ENCODE results near the gene DNAJC30. TPM values are rescaled to one million over a fixed set of nuclear protein-coding genes. Genes with fewer than 3 reads are reported as not detected.
"Not testable (repeated sequence)": the region's sequence is repeated elsewhere in the genome, so short reads cannot be mapped to it uniquely, and the experiment has no call there.

The DNAJC30 gene
- polyA plus RNA-seq, 2 donors, result 3.9 to 6.1 TPM

DNA sequence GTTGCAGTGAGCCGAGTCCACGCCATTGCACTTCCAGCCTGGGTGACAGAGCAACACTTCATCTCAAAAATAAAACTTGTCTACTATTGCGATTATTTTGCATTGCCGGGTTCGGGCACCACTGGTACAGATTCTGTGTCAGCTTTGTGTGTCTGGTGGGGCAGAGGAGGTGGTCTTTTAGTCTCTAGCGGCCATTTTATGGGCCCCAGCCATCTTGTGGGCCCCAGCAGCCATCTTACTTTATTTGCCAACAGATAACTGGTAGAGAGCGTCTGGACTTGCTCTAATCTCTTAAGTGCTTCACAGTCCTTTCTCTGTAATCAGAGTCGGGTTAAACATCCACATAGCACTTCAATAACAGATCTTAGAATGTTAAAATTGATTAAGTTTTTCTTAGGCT lies 5.0 kb upstream of the DNAJC30 start:
- WGBS, 2 donors, result 91 to 94% methylated on average over 8 of the region's 8 CpGs
- H3K4me1 ChIP-seq (ENCODE audit: control insufficient read depth in 2 of 2, insufficient read depth in 2 of 2, low read length in 1 of 2), result peaks cover 2 to 4% of the 10 kb centered on the region in 2 donors
- no peaks in the 10 kb centered on the region for H3K27me3 ChIP-seq (ENCODE audit: control insufficient read depth in 1 of 2, insufficient read depth in 2 of 2, low read length in 2 of 2)
- peaks cover 7 to 21% of the 10 kb centered on the region in 2 donors for H3K36me3 ChIP-seq (ENCODE audit: control insufficient read depth in 2 of 2, insufficient read depth in 2 of 2, low read length in 1 of 2)
- no peak overlapping the region for H3K27ac ChIP-seq (ENCODE audit: low read depth in 2 of 2, low read length in 1 of 2)
- no peak overlapping the region for H3K4me3 ChIP-seq (ENCODE audit: low read depth in 1 of 2, low read length in 2 of 2)
- H3K9me3 ChIP-seq (ENCODE audit: control insufficient read depth in 2 of 2, insufficient read depth in 1 of 2, low read depth in 1 of 2, low read length in 1 of 2), result no peaks in the 10 kb centered on the region

DNA sequence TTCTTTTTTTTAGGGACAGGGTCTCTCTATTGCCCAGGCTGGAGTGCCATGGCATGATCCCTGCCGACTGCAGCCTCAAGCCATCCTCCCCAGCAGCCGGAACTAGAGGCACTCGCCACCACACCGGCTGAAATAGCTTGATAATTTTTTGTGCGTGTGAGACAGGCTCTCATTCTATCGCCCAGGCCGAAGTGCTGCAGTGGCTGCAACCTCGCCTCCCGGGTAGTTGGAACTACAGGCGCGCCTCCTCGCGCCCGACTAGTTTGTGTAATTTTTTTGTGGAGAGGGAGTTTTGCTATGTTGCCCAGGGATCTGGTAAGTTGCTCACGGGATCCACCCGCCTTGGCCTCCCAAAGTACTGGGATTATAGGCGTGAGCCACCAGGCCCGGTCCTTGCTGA lies 2.1 kb upstream of the DNAJC30 start:
- no peaks in the 10 kb centered on the region for H3K27me3 ChIP-seq (ENCODE audit: control insufficient read depth in 1 of 2, insufficient read depth in 2 of 2, low read length in 2 of 2)
- 95 to 97% methylated on average over 18 of the region's 18 CpGs for WGBS, 2 donors
- no peaks in the 10 kb centered on the region for H3K9me3 ChIP-seq (ENCODE audit: control insufficient read depth in 2 of 2, insufficient read depth in 1 of 2, low read depth in 1 of 2, low read length in 1 of 2)
- no peak overlapping the region for H3K27ac ChIP-seq (ENCODE audit: low read depth in 2 of 2, low read length in 1 of 2)
- H3K4me3 ChIP-seq (ENCODE audit: low read depth in 1 of 2, low read length in 2 of 2), result no peak overlapping the region
- peaks cover 3 to 12% of the 10 kb centered on the region in 2 donors for H3K36me3 ChIP-seq (ENCODE audit: control insufficient read depth in 2 of 2, insufficient read depth in 2 of 2, low read length in 1 of 2)
- peaks cover 4 to 8% of the 10 kb centered on the region in 2 donors for H3K4me1 ChIP-seq (ENCODE audit: control insufficient read depth in 2 of 2, insufficient read depth in 2 of 2, low read length in 1 of 2)

GRCh38 chr7:73683788-73684693 lies 788 bp upstream of the DNAJC30 start:
- peaks cover 3 to 10% of the 10 kb centered on the region in 2 donors for H3K36me3 ChIP-seq (ENCODE audit: control insufficient read depth in 2 of 2, insufficient read depth in 2 of 2, low read length in 1 of 2)
- H3K27ac ChIP-seq (ENCODE audit: low read depth in 2 of 2, low read length in 1 of 2), result peak overlapping the region; percentile 68 to 74
- peak overlapping the region; percentile 66 to 79 for H3K4me3 ChIP-seq (ENCODE audit: low read depth in 1 of 2, low read length in 2 of 2)
- H3K4me1 ChIP-seq (ENCODE audit: control insufficient read depth in 2 of 2, insufficient read depth in 2 of 2, low read length in 1 of 2), result peaks cover 4 to 8% of the 10 kb centered on the region in 2 donors
- no peaks in the 10 kb centered on the region for H3K9me3 ChIP-seq (ENCODE audit: control insufficient read depth in 2 of 2, insufficient read depth in 1 of 2, low read depth in 1 of 2, low read length in 1 of 2)
- no peaks in the 10 kb centered on the region for H3K27me3 ChIP-seq (ENCODE audit: control insufficient read depth in 1 of 2, insufficient read depth in 2 of 2, low read length in 2 of 2)
- WGBS, 2 donors, result 21 to 26% methylated on average over 55 to 58 of the region's 58 CpGs

GRCh38 chr7:73682745-73683055 lies 553 bp downstream of the DNAJC30 start:
- 1% methylated on average over 33 of the region's 33 CpGs for WGBS, 2 donors
- Histone ChIP-seq H3K27me3 (ENCODE audit: control insufficient read depth in 1 of 2, insufficient read depth in 2 of 2, low read length in 2 of 2) (no peaks in the 10 kb centered on the region), H3K4me1 (ENCODE audit: control insufficient read depth in 2 of 2, insufficient read depth in 2 of 2, low read length in 1 of 2) (peaks cover 4 to 8% of the 10 kb centered on the region in 2 donors), H3K4me3 (ENCODE audit: low read depth in 1 of 2, low read length in 2 of 2) (peak overlapping the region; percentile 66 to 86), H3K9me3 (ENCODE audit: control insufficient read depth in 2 of 2, insufficient read depth in 1 of 2, low read depth in 1 of 2, low read length in 1 of 2) (peaks cover 0 to 3% of the 10 kb centered on the region in 2 donors), H3K36me3 (ENCODE audit: control insufficient read depth in 2 of 2, insufficient read depth in 2 of 2, low read length in 1 of 2) (peaks cover 3 to 5% of the 10 kb centered on the region in 2 donors), H3K27ac (ENCODE audit: low read depth in 2 of 2, low read length in 1 of 2) (peak overlapping the region; percentile 83 to 84)

DNA sequence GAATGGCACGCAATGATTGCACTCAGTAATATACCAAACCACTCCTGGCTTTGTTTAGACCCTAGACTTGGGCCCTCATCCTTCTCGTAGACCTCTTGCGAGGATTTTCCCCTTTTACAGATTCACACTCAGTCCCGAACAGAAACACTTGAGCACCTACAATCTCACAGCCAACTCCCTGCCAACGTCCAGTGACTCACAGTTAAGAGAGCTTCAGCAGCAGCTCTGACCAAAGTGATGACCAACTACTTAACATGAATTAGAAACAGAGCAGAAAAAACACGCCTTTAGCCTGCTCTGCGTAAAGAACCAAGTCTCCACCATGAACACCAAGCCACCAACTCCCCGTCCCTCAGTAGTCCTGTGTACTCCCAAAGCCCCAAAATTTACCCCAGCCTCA lies 2.2 kb downstream of the DNAJC30 start:
- H3K36me3 ChIP-seq (ENCODE audit: control insufficient read depth in 2 of 2, insufficient read depth in 2 of 2, low read length in 1 of 2), result no peaks in the 10 kb centered on the region
- H3K27me3 ChIP-seq (ENCODE audit: control insufficient read depth in 1 of 2, insufficient read depth in 2 of 2, low read length in 2 of 2), result no peaks in the 10 kb centered on the region
- 76 to 77% methylated on average over 8 of the region's 8 CpGs for WGBS, 2 donors
- no peak overlapping the region for H3K4me3 ChIP-seq (ENCODE audit: low read depth in 1 of 2, low read length in 2 of 2)
- no peak overlapping the region for H3K27ac ChIP-seq (ENCODE audit: low read depth in 2 of 2, low read length in 1 of 2)
- peaks cover 4 to 8% of the 10 kb centered on the region in 2 donors for H3K4me1 ChIP-seq (ENCODE audit: control insufficient read depth in 2 of 2, insufficient read depth in 2 of 2, low read length in 1 of 2)
- H3K9me3 ChIP-seq (ENCODE audit: control insufficient read depth in 2 of 2, insufficient read depth in 1 of 2, low read depth in 1 of 2, low read length in 1 of 2), result peaks cover 0 to 3% of the 10 kb centered on the region in 2 donors

DNA sequence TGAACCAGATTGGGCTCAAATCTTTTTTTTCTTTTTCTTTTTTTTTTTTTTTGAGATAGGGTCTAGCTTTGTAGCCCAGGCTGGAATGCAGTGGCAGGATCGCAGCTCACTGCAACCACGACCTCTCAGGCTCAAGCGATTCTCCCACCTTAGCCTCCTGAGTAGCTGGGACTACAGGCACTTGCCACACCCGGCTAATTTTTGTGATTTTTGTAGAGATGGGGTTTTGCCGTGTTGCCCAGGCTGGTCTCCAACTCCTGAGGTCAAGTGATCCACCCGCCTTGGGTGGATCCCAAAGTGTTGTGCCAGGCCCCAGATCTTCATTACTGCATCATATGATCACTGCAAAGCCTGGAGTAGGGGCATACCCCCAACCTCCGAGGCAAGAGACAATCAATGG lies 2.8 kb downstream of the DNAJC30 start:
- Histone ChIP-seq H3K9me3 (ENCODE audit: control insufficient read depth in 2 of 2, insufficient read depth in 1 of 2, low read depth in 1 of 2, low read length in 1 of 2) (peaks cover 0 to 3% of the 10 kb centered on the region in 2 donors), H3K4me3 (ENCODE audit: low read depth in 1 of 2, low read length in 2 of 2) (no peak overlapping the region), H3K27ac (ENCODE audit: low read depth in 2 of 2, low read length in 1 of 2) (no peak overlapping the region), H3K4me1 (ENCODE audit: control insufficient read depth in 2 of 2, insufficient read depth in 2 of 2, low read length in 1 of 2) (peaks cover 4 to 8% of the 10 kb centered on the region in 2 donors), H3K36me3 (ENCODE audit: control insufficient read depth in 2 of 2, insufficient read depth in 2 of 2, low read length in 1 of 2) (no peaks in the 10 kb centered on the region), H3K27me3 (ENCODE audit: control insufficient read depth in 1 of 2, insufficient read depth in 2 of 2, low read length in 2 of 2) (no peaks in the 10 kb centered on the region)
- WGBS, 2 donors, result 75 to 82% methylated on average over 7 of the region's 7 CpGs

DNA sequence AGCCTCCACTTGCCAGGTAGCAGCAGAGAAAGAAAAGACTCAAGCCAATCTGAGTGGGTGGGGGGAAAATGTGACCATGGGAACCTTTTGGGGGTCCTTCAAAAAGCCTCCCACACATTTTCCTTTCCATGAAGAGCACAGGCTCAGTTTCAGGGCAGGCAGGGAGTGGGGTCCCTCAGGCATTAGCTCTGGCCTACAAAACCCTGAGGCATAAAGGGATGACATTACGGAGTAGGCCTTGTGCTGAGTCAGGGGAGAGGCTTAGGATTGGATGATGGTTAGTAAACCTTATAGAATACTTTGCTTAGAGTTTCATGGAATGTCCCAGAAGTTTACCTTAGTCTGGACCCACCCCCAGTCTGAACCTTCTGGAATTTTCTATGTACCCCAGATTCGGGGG lies 3.5 kb downstream of the DNAJC30 start:
- 88 to 95% methylated on average over 2 of the region's 2 CpGs for WGBS, 2 donors
- Histone ChIP-seq H3K4me3 (ENCODE audit: low read depth in 1 of 2, low read length in 2 of 2) (no peak overlapping the region), H3K27me3 (ENCODE audit: control insufficient read depth in 1 of 2, insufficient read depth in 2 of 2, low read length in 2 of 2) (no peaks in the 10 kb centered on the region), H3K36me3 (ENCODE audit: control insufficient read depth in 2 of 2, insufficient read depth in 2 of 2, low read length in 1 of 2) (no peaks in the 10 kb centered on the region), H3K27ac (ENCODE audit: low read depth in 2 of 2, low read length in 1 of 2) (no peak overlapping the region), H3K4me1 (ENCODE audit: control insufficient read depth in 2 of 2, insufficient read depth in 2 of 2, low read length in 1 of 2) (peaks cover 4 to 8% of the 10 kb centered on the region in 2 donors), H3K9me3 (ENCODE audit: control insufficient read depth in 2 of 2, insufficient read depth in 1 of 2, low read depth in 1 of 2, low read length in 1 of 2) (peaks cover 0 to 3% of the 10 kb centered on the region in 2 donors)

- H3K27me3 ChIP-seq (ENCODE audit: control insufficient read depth in 1 of 2, insufficient read depth in 2 of 2, low read length in 2 of 2), result no peaks in the 10 kb centered on the region
- no peaks in the 10 kb centered on the region for H3K36me3 ChIP-seq (ENCODE audit: control insufficient read depth in 2 of 2, insufficient read depth in 2 of 2, low read length in 1 of 2)
- no peak overlapping the region for H3K4me3 ChIP-seq (ENCODE audit: low read depth in 1 of 2, low read length in 2 of 2)
- WGBS, 2 donors, result 81 to 85% methylated on average over 6 of the region's 6 CpGs
- no peak overlapping the region for H3K27ac ChIP-seq (ENCODE audit: low read depth in 2 of 2, low read length in 1 of 2)
- H3K9me3 ChIP-seq (ENCODE audit: control insufficient read depth in 2 of 2, insufficient read depth in 1 of 2, low read depth in 1 of 2, low read length in 1 of 2), result peaks cover 0 to 3% of the 10 kb centered on the region in 2 donors
- peaks cover 0 to 6% of the 10 kb centered on the region in 2 donors for H3K4me1 ChIP-seq (ENCODE audit: control insufficient read depth in 2 of 2, insufficient read depth in 2 of 2, low read length in 1 of 2)
These were observed 4.4 kb downstream of the DNAJC30 start for GRCh38 chr7:73678862-73679261.

- WGBS, 2 donors, result 67 to 82% methylated on average over 9 of the region's 9 CpGs
- H3K4me3 ChIP-seq (ENCODE audit: low read depth in 1 of 2, low read length in 2 of 2); H3K9me3 ChIP-seq (ENCODE audit: control insufficient read depth in 2 of 2, insufficient read depth in 1 of 2, low read depth in 1 of 2, low read length in 1 of 2); H3K4me1 ChIP-seq (ENCODE audit: control insufficient read depth in 2 of 2, insufficient read depth in 2 of 2, low read length in 1 of 2); H3K27me3 ChIP-seq (ENCODE audit: control insufficient read depth in 1 of 2, insufficient read depth in 2 of 2, low read length in 2 of 2); H3K27ac ChIP-seq (ENCODE audit: low read depth in 2 of 2, low read length in 1 of 2); H3K36me3 ChIP-seq (ENCODE audit: control insufficient read depth in 2 of 2, insufficient read depth in 2 of 2, low read length in 1 of 2): not testable (repeated sequence)
These were observed 7.2 kb downstream of the DNAJC30 start for GRCh38 chr7:73676062-73676461.

All from esophagus (tissue), 2 donors.